ENCODE data around the gene TRIM24. TPM values are rescaled to one million over a fixed set of nuclear protein-coding genes. Genes with fewer than 3 reads are reported as not detected.

The TRIM24 gene
- total RNA-seq, 4 donors from 2014 or later: 13.5 to 21.1 (median 17.7) TPM

- DNase-seq (ENCODE audit: low spot score in 2 of 2): no peak
- TF ChIP-seq, protein P1, sequence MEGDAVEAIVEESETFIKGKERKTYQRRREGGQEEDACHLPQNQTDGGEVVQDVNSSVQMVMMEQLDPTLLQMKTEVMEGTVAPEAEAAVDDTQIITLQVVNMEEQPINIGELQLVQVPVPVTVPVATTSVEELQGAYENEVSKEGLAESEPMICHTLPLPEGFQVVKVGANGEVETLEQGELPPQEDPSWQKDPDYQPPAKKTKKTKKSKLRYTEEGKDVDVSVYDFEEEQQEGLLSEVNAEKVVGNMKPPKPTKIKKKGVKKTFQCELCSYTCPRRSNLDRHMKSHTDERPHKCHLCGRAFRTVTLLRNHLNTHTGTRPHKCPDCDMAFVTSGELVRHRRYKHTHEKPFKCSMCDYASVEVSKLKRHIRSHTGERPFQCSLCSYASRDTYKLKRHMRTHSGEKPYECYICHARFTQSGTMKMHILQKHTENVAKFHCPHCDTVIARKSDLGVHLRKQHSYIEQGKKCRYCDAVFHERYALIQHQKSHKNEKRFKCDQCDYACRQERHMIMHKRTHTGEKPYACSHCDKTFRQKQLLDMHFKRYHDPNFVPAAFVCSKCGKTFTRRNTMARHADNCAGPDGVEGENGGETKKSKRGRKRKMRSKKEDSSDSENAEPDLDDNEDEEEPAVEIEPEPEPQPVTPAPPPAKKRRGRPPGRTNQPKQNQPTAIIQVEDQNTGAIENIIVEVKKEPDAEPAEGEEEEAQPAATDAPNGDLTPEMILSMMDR (IDR thresholded peaks at IDR 0.05): no peak
- no peak for TF ChIP-seq POLR2A (IDR thresholded peaks at IDR 0.05)
- 88 to 89% methylated on average over 5 of the region's 5 CpGs for WGBS, 2 donors
- intact Hi-C loops (cut with DNase I; ENCODE audit: low total_unique reads): no loop called here
- H3K4me3 ChIP-seq (ENCODE audit: low read depth, poor library complexity, severe bottlenecking): no peak overlapping the region
These were observed 30.3 kb upstream of the TRIM24 start for GRCh38 chr7:138429577-138430250.

DNA sequence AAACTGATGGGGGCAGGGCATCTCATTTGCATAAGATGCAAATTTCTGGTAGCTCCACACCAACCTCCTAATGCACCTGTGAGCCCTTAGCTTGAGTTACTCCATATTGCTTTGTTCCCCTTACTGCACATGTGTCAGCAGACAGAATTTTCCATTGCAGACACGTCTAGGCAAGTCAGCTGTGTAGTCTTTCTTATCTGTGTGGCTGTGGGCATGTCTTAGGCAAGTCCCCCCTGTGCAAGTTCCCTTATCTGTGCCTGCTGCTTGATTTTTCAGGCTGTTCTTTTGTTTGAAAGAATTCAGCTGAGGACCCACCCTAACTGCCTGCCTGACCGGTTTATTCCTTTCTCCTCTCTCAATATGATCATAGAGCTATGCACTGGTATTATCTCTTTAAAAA lies 28.5 kb upstream of the TRIM24 start:
- TF ChIP-seq POLR2A (IDR thresholded peaks at IDR 0.05): no peak
- TF ChIP-seq, protein P1 (IDR thresholded peaks at IDR 0.05): no peak
- intact Hi-C loops (cut with DNase I; ENCODE audit: low total_unique reads): no loop called here

GRCh38 chr7:138433583-138434443 lies 26.2 kb upstream of the TRIM24 start:
- no peak overlapping the region for H3K4me3 ChIP-seq (ENCODE audit: low read depth, poor library complexity, severe bottlenecking)
- intact Hi-C loops (cut with DNase I; ENCODE audit: low total_unique reads): no loop called here
- DNase-seq (ENCODE audit: low spot score in 2 of 2): no peak
- WGBS, 2 donors: 64 to 75% methylated on average over 5 to 6 of the region's 6 CpGs
- no peak for TF ChIP-seq POLR2A (IDR thresholded peaks at IDR 0.05)
- TF ChIP-seq, protein P1 (IDR thresholded peaks at IDR 0.05): no peak

More for the DNA sequence above, 28.5 kb upstream of the TRIM24 start:
- no peak for DNase-seq (ENCODE audit: low spot score in 2 of 2)
- WGBS, 2 donors: 72 to 77% methylated on average over 2 of the region's 2 CpGs
- no peak overlapping the region for H3K4me3 ChIP-seq (ENCODE audit: low read depth, poor library complexity, severe bottlenecking)

- DNase-seq (ENCODE audit: low spot score in 2 of 2): no peak
- 76% methylated on average over 2 of the region's 2 CpGs for WGBS, 2 donors
- TF ChIP-seq, protein P1 (IDR thresholded peaks at IDR 0.05): no peak
- TF ChIP-seq POLR2A (IDR thresholded peaks at IDR 0.05): no peak
- no peak overlapping the region for H3K4me3 ChIP-seq (ENCODE audit: low read depth, poor library complexity, severe bottlenecking)
- intact Hi-C loops (cut with DNase I; ENCODE audit: low total_unique reads): no loop called here
These were observed 25.5 kb upstream of the TRIM24 start for GRCh38 chr7:138434597-138435019.

DNA sequence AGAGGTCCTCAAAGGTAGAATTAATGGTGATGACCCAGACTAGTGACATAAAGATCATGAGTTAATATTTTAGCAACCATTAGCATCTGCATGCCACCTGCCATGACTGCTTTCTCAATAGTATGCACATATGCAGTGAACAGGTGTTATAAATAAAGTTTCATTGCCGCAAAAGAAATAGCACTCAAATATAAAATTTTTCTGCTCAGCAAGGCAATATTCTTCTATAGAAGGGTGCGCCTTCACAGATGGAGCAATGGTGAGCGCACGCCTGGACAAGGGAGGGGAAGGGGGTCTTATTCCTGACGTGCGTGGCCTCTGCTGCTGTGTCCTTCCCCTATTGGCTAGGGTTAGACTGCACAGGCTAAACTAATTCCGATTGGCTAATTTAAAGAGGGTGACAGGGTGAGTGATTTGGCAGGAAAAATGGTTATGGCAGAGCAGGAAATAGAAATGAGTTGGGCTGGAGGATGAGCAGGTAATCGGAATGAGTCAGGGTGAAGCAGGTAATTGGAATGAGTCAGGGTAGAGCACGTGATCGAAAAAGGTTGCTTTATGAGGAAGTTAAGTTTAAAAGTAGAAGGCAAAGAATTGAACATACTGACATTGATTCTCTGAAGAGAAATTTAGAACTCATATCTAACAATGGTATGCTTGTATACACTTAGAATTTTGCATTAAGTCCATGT lies 24.7 kb upstream of the TRIM24 start:
- H3K4me3 ChIP-seq (ENCODE audit: low read depth, poor library complexity, severe bottlenecking): no peak overlapping the region
- WGBS, 2 donors: 84 to 88% methylated on average over 10 of the region's 10 CpGs
- no peak for DNase-seq (ENCODE audit: low spot score in 2 of 2)
- intact Hi-C loops (cut with DNase I; ENCODE audit: low total_unique reads): no loop called here
- TF ChIP-seq, protein P1 (IDR thresholded peaks at IDR 0.05): no peak
- TF ChIP-seq POLR2A (IDR thresholded peaks at IDR 0.05): no peak
